GM12872 (cell line): ENCODE data around the gene JARID2.

Experiments used
- TF ChIP-seq, protein P1 (sequence below): IDR thresholded peaks from 3 replicates; pipeline ENCODE4 v1.5.1; 2011; ENCODE audit warnings: low read depth, mild to moderate bottlenecking, low read length, moderate library complexity; ENCODE audit not compliant: insufficient read depth

The JARID2 gene

DNA sequence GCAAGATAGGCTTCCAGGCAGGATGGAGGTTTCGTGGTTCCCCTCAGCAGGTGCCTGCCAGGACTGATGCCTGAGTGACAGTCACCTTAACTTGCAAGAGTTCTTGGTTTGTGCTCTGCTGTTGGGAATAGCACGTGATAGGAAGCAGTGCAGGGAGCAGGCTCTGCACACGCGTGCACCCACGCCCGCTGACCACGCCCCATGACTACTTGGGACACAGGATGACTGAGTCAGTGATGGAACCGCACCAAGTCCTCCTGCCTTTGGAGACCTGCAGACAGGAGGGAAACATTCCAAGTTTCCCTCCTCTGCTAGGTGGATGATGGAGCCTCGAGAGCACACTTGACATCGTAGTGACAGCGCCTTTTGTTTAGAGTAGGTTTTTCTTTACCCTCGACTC, 252.8 kb downstream of the JARID2 start:
- TF ChIP-seq, protein P1, sequence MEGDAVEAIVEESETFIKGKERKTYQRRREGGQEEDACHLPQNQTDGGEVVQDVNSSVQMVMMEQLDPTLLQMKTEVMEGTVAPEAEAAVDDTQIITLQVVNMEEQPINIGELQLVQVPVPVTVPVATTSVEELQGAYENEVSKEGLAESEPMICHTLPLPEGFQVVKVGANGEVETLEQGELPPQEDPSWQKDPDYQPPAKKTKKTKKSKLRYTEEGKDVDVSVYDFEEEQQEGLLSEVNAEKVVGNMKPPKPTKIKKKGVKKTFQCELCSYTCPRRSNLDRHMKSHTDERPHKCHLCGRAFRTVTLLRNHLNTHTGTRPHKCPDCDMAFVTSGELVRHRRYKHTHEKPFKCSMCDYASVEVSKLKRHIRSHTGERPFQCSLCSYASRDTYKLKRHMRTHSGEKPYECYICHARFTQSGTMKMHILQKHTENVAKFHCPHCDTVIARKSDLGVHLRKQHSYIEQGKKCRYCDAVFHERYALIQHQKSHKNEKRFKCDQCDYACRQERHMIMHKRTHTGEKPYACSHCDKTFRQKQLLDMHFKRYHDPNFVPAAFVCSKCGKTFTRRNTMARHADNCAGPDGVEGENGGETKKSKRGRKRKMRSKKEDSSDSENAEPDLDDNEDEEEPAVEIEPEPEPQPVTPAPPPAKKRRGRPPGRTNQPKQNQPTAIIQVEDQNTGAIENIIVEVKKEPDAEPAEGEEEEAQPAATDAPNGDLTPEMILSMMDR: no peak

DNA sequence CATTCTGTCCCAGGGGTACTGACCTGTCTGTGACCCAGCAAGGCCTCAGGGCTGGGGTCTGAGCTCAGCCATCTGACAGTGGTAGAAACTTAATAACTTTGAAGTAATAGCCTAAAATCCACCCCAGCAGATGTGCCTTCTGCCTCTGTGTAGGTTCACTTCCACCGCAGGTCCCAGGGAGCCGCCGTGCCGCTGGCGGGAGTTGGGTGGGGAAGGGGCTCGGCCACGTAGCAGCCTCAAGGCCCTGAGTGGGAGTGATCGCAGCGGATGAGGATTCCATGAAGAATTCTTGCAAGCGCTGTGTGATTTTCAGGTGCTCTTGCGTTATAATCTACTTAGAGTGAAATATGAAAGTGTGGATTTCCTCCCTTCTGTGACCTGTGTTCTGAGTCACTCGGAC, 253.3 kb downstream of the JARID2 start:
- TF ChIP-seq, protein P1: no peak

DNA sequence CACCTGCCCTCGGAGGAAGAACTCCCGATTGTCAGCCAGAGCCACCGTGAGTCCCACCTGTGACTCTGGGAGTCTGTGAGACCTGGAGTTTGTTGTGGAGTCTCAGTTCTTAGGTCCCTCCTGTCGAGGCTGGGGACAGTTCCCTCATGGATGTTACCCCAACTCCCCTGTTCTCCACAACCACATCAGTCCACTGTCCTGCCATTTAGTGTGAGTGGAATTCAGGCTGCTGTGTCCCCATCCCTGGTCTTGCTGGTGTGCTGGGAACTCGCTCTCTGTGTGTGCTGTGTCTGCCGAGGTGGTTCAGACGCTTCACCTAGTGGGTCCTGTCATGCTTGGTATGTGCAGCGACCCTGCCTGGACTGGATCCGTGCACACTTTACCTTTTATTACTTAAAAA, 253.7 kb downstream of the JARID2 start:
- TF ChIP-seq, protein P1: no peak

DNA sequence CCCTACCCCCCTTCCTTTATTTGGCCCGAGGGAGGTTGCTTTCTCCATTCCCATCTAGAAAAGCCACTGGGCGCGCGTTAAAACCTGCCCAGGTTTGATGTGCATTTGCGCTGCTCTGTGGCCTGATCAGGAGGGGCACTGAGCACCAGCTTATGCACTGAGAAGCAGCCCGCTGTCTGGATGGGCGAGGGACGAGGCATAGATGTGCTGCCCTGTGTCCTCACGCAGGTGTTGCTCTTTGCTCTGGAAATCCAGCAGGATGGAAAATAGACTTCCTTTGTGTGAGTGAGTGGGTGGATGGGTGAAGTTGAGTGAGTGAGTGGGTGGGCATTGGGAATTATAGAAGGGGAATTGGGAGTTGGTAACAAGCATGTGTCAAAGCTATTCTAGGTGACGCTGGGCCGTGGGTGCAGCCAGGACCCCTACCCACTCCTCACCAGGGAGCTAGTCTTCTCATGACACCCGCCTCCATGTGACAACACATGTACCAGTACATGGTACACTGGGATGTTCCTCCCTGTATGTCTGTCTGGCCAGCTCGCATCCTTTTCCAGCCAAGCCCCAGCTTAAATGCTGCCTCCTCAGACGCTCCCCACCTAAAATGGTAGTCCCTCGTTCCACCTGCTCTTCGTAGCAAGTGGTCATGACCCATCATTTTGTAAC, 254.3 kb downstream of the JARID2 start:
- TF ChIP-seq, protein P1: no peak

DNA sequence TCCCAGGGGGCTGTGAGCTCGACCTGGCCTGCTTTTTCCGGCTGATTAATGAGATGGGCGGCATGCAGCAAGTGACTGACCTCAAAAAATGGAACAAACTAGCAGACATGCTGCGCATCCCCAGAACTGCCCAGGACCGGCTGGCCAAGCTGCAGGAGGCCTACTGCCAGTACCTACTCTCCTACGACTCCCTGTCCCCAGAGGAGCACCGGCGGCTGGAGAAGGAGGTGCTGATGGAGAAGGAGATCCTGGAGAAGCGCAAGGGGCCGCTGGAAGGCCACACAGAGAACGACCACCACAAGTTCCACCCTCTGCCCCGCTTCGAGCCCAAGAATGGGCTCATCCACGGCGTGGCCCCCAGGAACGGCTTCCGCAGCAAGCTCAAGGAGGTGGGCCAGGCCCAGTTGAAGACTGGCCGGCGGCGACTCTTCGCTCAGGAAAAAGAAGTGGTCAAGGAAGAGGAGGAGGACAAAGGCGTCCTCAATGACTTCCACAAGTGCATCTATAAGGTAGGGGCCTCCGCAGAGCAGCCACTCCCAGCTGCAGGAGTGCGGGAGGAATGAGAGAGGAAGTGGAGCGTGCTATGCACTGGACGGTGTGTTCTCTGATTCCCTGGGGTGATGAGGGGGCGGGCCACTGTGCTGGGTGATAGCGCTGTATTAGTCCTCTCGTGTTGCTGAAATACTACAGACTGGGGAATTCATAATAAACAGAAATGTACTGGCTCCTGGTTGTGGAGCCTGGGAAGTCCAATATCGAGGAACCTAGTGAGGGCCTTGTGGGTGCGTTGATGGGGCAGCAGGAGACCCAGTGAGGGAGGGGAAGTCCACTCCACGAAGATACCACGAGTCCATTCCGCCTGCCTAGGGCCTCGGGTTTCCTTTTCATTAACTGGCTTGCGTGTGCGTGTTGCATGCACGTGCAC, 255.3 kb downstream of the JARID2 start:
- TF ChIP-seq, protein P1: no peak

DNA sequence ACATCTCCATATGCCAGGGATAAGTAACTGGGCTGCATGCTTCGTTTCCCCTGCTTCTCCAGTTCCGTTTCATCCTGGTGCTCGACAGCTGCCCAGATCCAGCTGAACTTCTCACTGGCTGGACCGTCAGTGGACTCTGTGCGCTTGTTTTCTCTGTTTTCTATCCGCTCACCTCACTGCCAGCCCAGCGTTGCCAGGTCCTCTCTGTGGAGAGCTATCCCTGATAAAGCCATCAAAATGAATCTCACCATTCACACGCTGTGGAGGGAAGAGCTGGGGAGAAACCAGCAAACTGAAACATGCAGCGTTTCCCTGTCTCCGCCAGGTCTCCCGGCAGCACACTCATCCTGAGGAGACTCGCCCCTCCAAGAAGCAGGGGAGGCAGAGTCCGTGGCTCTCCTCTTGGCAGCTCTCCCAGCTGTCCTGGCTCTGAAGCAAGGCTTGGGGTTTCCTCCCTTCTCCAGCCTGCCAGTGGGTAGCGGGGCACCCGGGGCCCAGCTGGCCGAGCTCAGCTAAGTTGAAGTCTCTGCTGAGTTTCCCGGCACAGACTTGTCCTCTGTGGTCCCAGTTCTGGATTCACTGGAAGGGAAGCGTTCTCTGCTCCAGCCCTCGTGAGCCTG, 256.1 kb downstream of the JARID2 start:
- TF ChIP-seq, protein P1: no peak
